DOHH2 (cell line): ENCODE data around the gene UBE2D3.

Experiments
- H3F3A ChIP-seq: fragments of 200-600 bp; sonication (generic), shearing (Covaris generic); 2 replicates; pipeline ENCODE4 v1.6.0; 2016; ENCODE audit warnings: antibody characterized with exemption, mild to moderate bottlenecking; ENCODE audit not compliant: control insufficient read depth, insufficient read depth
- H3K27ac ChIP-seq: fragments of 200-600 bp; sonication (generic); 2 replicates; pipeline ENCODE4 v1.5.1; 2014; ENCODE audit warnings: low read depth, mild to moderate bottlenecking, low read length, moderate library complexity
- H3K27me3 ChIP-seq: fragments of 200-600 bp; sonication (generic); 2 replicates; pipeline ENCODE4 v1.6.1; 2014; ENCODE audit warnings: mild to moderate bottlenecking, low read length, mixed read lengths; ENCODE audit not compliant: control insufficient read depth
- H3K36me3 ChIP-seq: fragments of 200-600 bp; sonication (generic); 2 replicates; pipeline ENCODE4 v1.6.1; 2014; ENCODE audit warnings: mild to moderate bottlenecking, low read length, moderate library complexity, mixed read lengths; ENCODE audit not compliant: control insufficient read depth
- H3K4me1 ChIP-seq: fragments of 200-600 bp; sonication (generic); 2 replicates; pipeline ENCODE4 v1.6.1; 2014; ENCODE audit warnings: mild to moderate bottlenecking, low read length, mixed read lengths; ENCODE audit not compliant: control insufficient read depth
- H3K4me2 ChIP-seq: fragments of 200-600 bp; sonication (generic); 2 replicates; pipeline ENCODE4 v1.6.0; 2014; ENCODE audit warnings: mild to moderate bottlenecking, low read length, moderate library complexity
- H3K4me3 ChIP-seq: fragments of 200-600 bp; sonication (generic); 2 replicates; pipeline ENCODE4 v1.5.1; 2014; ENCODE audit warnings: mild to moderate bottlenecking, low read length, mixed read lengths
- H3K79me2 ChIP-seq: fragments of 200-600 bp; sonication (generic); 2 replicates; pipeline ENCODE4 v1.6.1; 2014; ENCODE audit warnings: mild to moderate bottlenecking, low read length, mixed read lengths; ENCODE audit not compliant: control insufficient read depth
- H3K9me2 ChIP-seq: fragments of 200-600 bp; sonication (generic); replicated peaks from 2 replicates; pipeline ENCODE4 v1.6.1; 2014; ENCODE audit warnings: mild to moderate bottlenecking, low read length, mixed read lengths; ENCODE audit not compliant: control insufficient read depth
- H3K9me3 ChIP-seq: fragments of 200-600 bp; sonication (generic); 2 replicates; pipeline ENCODE4 v1.6.1; 2014; ENCODE audit warnings: antibody characterized with exemption, low read length, mixed read lengths; ENCODE audit not compliant: control insufficient read depth, insufficient read depth
- H4K20me1 ChIP-seq: fragments of 200-600 bp; sonication (generic); 2 replicates; pipeline ENCODE4 v1.6.0; 2014; ENCODE audit warnings: low read depth, mild to moderate bottlenecking, antibody characterized with exemption, low read length, moderate library complexity; ENCODE audit not compliant: control insufficient read depth, insufficient read depth
- CTCF ChIP-seq: fragments of 200-600 bp; sonication (generic); IDR thresholded peaks from one replicate; pipeline ENCODE4 v1.5.1; 2014; ENCODE audit warnings: antibody characterized with exemption, mild to moderate bottlenecking, low read depth, low read length; ENCODE audit not compliant: poor library complexity, severe bottlenecking
- EZH2phosphoT487 ChIP-seq: fragments of 200-600 bp; sonication (generic); IDR thresholded peaks from 2 replicates; pipeline ENCODE4 v1.6.1; 2017; ENCODE audit warnings: borderline replicate concordance, mild to moderate bottlenecking, antibody characterized with exemption, low read length, moderate library complexity, mixed read lengths

Gene UBE2D3

GRCh38 chr4:102779204-102779603, 48.1 kb downstream of the UBE2D3 start:
- H3K4me2 ChIP-seq, result no peak overlapping the region
- no peaks in the 10 kb centered on the region for H3K4me1 ChIP-seq
- H3K27ac ChIP-seq, result no peak overlapping the region

GRCh38 chr4:102778720-102779119, 48.6 kb downstream of the UBE2D3 start:
- Histone ChIP-seq H4K20me1 (no peaks in the 10 kb centered on the region), H3K27ac (no peak overlapping the region), H3K4me3 (no peak overlapping the region), H3K4me1 (no peaks in the 10 kb centered on the region), H3K79me2 (no peaks in the 10 kb centered on the region), H3K9me2 (no peaks in the 10 kb centered on the region), H3K4me2 (no peak overlapping the region), H3K36me3 (no peaks in the 10 kb centered on the region), H3K9me3 (no peaks in the 10 kb centered on the region), H3F3A (no peaks in the 10 kb centered on the region), H3K27me3 (peaks cover 6% of the 10 kb centered on the region; the same call in 1 of the 2 replicates)
- TF ChIP-seq EZH2phosphoT487 (no peak), CTCF (no peak)

More at GRCh38 chr4:102779204-102779603, 48.1 kb downstream of the UBE2D3 start:
- H4K20me1 ChIP-seq, result no peaks in the 10 kb centered on the region
- H3F3A ChIP-seq, result no peaks in the 10 kb centered on the region
- H3K9me2 ChIP-seq, result no peaks in the 10 kb centered on the region
- peaks cover 6% of the 10 kb centered on the region; the same call in 1 of the 2 replicates for H3K27me3 ChIP-seq
- no peak for TF ChIP-seq EZH2phosphoT487
- no peak for TF ChIP-seq CTCF
- no peaks in the 10 kb centered on the region for H3K9me3 ChIP-seq
- no peaks in the 10 kb centered on the region for H3K36me3 ChIP-seq
- no peak overlapping the region for H3K4me3 ChIP-seq
- H3K79me2 ChIP-seq, result no peaks in the 10 kb centered on the region

GRCh38 chr4:102775805-102776204, 51.5 kb downstream of the UBE2D3 start:
- no peak overlapping the region for H3K4me3 ChIP-seq
- H3K9me3 ChIP-seq, result no peaks in the 10 kb centered on the region
- no peaks in the 10 kb centered on the region for H3K9me2 ChIP-seq
- H3K79me2 ChIP-seq, result no peaks in the 10 kb centered on the region
- TF ChIP-seq EZH2phosphoT487 (no peak), CTCF (no peak)
- H3F3A ChIP-seq, result no peaks in the 10 kb centered on the region
- H3K4me2 ChIP-seq, result no peak overlapping the region
- H3K27me3 ChIP-seq, result no peaks in the 10 kb centered on the region
- H3K27ac ChIP-seq, result no peak overlapping the region
- H3K36me3 ChIP-seq, result no peaks in the 10 kb centered on the region
- no peaks in the 10 kb centered on the region for H3K4me1 ChIP-seq
- H4K20me1 ChIP-seq, result no peaks in the 10 kb centered on the region
